ENCODE measurements around the gene PNMT. TPM values are rescaled to one million over a fixed set of nuclear protein-coding genes. Genes with fewer than 3 reads are reported as not detected.
A peak's percentile ranks its signal among the peaks of the same experiment; 100 is the strongest.

Gene PNMT
- total and polyA plus RNA-seq, 2 donors (not counting 3 experiments of a cell fraction or from before 2014, with no cell fraction given): 0.11 TPM; not detected in 1

GRCh38 chr17:39699818-39700147 lies 31.5 kb downstream of the PNMT start, which contains the start of gene ERBB2:
ERBB2 (plus strand) TSS chr17:39700064; CDS start chr17:39700239, 175 bp downstream.
- Histone ChIP-seq H3K4me3 (replicated peaks in 1 of 3; ENCODE audit: insufficient read depth in 1 of 3, low read depth in 1 of 3, low read length in 3 of 3) (peak within 1 kb of the TSS; percentile 44 to 58 (median 52)), H3K36me3 (ENCODE audit: control insufficient read depth in 2 of 2, extremely low read depth in 1 of 2, insufficient read depth in 2 of 2, low read length in 2 of 2) (no peaks in the 10 kb centered on the region), H3K4me1 (ENCODE audit: control insufficient read depth, extremely low read depth, insufficient read depth, low read length) (no peaks in the 10 kb centered on the region), H3K27ac (ENCODE audit: insufficient read depth, low read depth, low read length) (no peak within 1 kb of the TSS), H2AFZ (ENCODE audit: low read depth, low read length) (peak within 1 kb of the TSS; percentile 57), H3K79me2 (ENCODE audit: control insufficient read depth, insufficient read depth, low read length) (no peaks in the 10 kb centered on the region), H3K4me2 (ENCODE audit: insufficient read depth, low read length) (peak within 1 kb of the TSS; percentile 73), H3K9ac (replicated peaks; ENCODE audit: extremely low read depth, insufficient read depth, low read length) (peak within 1 kb of the TSS; percentile 39), H3K9me3 (replicated peaks; ENCODE audit: control insufficient read depth, insufficient read depth, low read length) (no peaks in the 10 kb centered on the region), H3K27me3 (ENCODE audit: control insufficient read depth in 2 of 2, insufficient read depth in 2 of 2, low read length in 2 of 2) (peaks cover 0 to 2% of the 10 kb centered on the region in 2 experiments), H4K20me1 (replicated peaks; ENCODE audit: control insufficient read depth, extremely low read depth, insufficient read depth, low read length) (no peaks in the 10 kb centered on the region), H3K9me1 (replicated peaks; ENCODE audit: control insufficient read depth, extremely low read depth, insufficient read depth, low read length) (no peaks in the 10 kb centered on the region)
- peak; percentile 57 for DNase-seq (ENCODE audit: low read depth, low spot score)
- TF ChIP-seq MAX (IDR thresholded peaks at IDR 0.05; ENCODE audit: insufficient read depth, insufficient read length) (no peak), JUN (IDR thresholded peaks at IDR 0.05; ENCODE audit: borderline replicate concordance, insufficient read depth, insufficient read length, low read depth) (no peak), EZH2 (IDR thresholded peaks at IDR 0.05; ENCODE audit: borderline replicate concordance, low read depth, low read length, severe bottlenecking) (no peak), POLR2AphosphoS5 (IDR thresholded peaks at IDR 0.05; ENCODE audit: insufficient read depth, low read depth, low read length) (peak; percentile 47), CTCF (IDR thresholded peaks at IDR 0.05; ENCODE audit: extremely low read depth in 1 of 2, insufficient read depth in 1 of 2, low read depth in 1 of 2, low read length in 2 of 2) (no peak), POLR2A (IDR thresholded peaks at IDR 0.05; ENCODE audit: low read depth, low read length) (peak; percentile 64), FOS (IDR thresholded peaks at IDR 0.05; ENCODE audit: borderline replicate concordance, insufficient read depth, low read length) (no peak), MYC (IDR thresholded peaks at IDR 0.05; ENCODE audit: low read depth, low read length) (no peak)
- no TSS peak for BruUV-seq (replicated peaks)
- ChIA-PET CTCF (interaction anchor here (0.9 to 2.3 kb wide), 11 partner anchors 11 to 78 kb away, joined by 3 to 20 read pairs (median 4); partner anchors contain the start of genes MIEN1, PGAP3 and PNMT), POLR2A (no interaction called here)
- dilution Hi-C loops (cut with MboI; ENCODE audit: extremely low pct_ligation_motif_present, low sequenced_read_pairs) (no loop called here), intact Hi-C loops (cut with micrococcal nuclease) (no loop called here)
- FAIRE-seq: peak; percentile 80

Data from endothelial cell of umbilical vein (primary cell).